HG03460 (cell line): ENCODE measurements around the gene MED1.
"Not testable (repeated sequence)": the region's sequence is repeated elsewhere in the genome, so short reads cannot be mapped to it uniquely, and the experiment has no call there.

Experiments used
- ATAC-seq: cut with Tn5 transposase; IDR thresholded peaks from one replicate; pipeline ENCODE4 v1.9.1; 2021; ENCODE audit not compliant: unreplicated experiment

Gene MED1

GRCh38 chr17:39450847-39451581 is at the start of gene MED1:
Gene MED1 (minus strand): TSS chr17:39451263. CDS start chr17:39451062, 201 bp downstream.
- ATAC-seq = peak; percentile 98

GRCh38 chr17:39496921-39497320 is 45.9 kb upstream of the MED1 start:
- ATAC-seq = not testable (repeated sequence)

- no peak for ATAC-seq
Measured at GRCh38 chr17:39487946-39488345, 36.9 kb upstream of the MED1 start.

GRCh38 chr17:39487490-39487889 is 36.4 kb upstream of the MED1 start:
- ATAC-seq = not testable (repeated sequence)

GRCh38 chr17:39486242-39486641 is 35.2 kb upstream of the MED1 start:
- no peak for ATAC-seq

GRCh38 chr17:39485555-39485954 is 34.5 kb upstream of the MED1 start:
- no peak for ATAC-seq

GRCh38 chr17:39484178-39484577 is 33.1 kb upstream of the MED1 start:
- ATAC-seq = peak; percentile 62

- ATAC-seq = no peak
Measured at GRCh38 chr17:39483506-39483905, 32.4 kb upstream of the MED1 start.

- not testable (repeated sequence) for ATAC-seq
Measured at GRCh38 chr17:39479631-39480030, 28.6 kb upstream of the MED1 start.

- no peak for ATAC-seq
Measured at GRCh38 chr17:39473310-39473709, 22.2 kb upstream of the MED1 start.

- not testable (repeated sequence) for ATAC-seq
Measured at GRCh38 chr17:39468610-39469009, 17.5 kb upstream of the MED1 start.

- ATAC-seq = not testable (repeated sequence)
Measured at GRCh38 chr17:39464639-39465181, 13.6 kb upstream of the MED1 start.

GRCh38 chr17:39462631-39463375 is 11.7 kb upstream of the MED1 start:
- no peak for ATAC-seq

GRCh38 chr17:39461926-39462569 is 11.0 kb upstream of the MED1 start:
- no peak for ATAC-seq

GRCh38 chr17:39461113-39461925 is 10.3 kb upstream of the MED1 start, which contains the start of gene CDK12:
Gene CDK12 (plus strand): TSS chr17:39461486. CDS start chr17:39462072, 586 bp downstream.
- ATAC-seq = peak; percentile 79

- no peak for ATAC-seq
Measured at GRCh38 chr17:39455919-39456318, 4.9 kb upstream of the MED1 start.

- ATAC-seq = no peak
Measured at GRCh38 chr17:39450051-39450450, 1.0 kb downstream of the MED1 start.

- no peak for ATAC-seq
Measured at GRCh38 chr17:39447561-39447960, 3.5 kb downstream of the MED1 start.

- no peak for ATAC-seq
Measured at GRCh38 chr17:39443326-39443725, 7.7 kb downstream of the MED1 start.

GRCh38 chr17:39439868-39440267 is 11.2 kb downstream of the MED1 start:
- not testable (repeated sequence) for ATAC-seq
